NCI-H460 (cell line): ENCODE results near the gene FLT3. TPM values are rescaled to one million over a fixed set of nuclear protein-coding genes. Genes with fewer than 3 reads are reported as not detected.
"Not testable (repeated sequence)": the region's sequence is repeated elsewhere in the genome, so short reads cannot be mapped to it uniquely, and the experiment has no call there.

ENCODE experiments used
- DNase-seq: peaks from one replicate; pipeline ENCODE4 v3.0.0-alpha.2; 2016; ENCODE audit warnings: low read depth; ENCODE audit errors: extremely low read depth
- total RNA-seq: library from RNA; depleted of rRNA; stranded (reverse); fragments of >200 nt; shearing (Covaris generic); gene quantifications from 2 replicates; pipeline ENCODE4 v1.2.3, GENCODE V29; 2014

The FLT3 gene
- total RNA-seq, 1 experiment from 2014 or later = not detected

- not testable (repeated sequence) for DNase-seq
Measured at GRCh38 chr13:28101886-28102285, 1.5 kb upstream of the FLT3 start.

GRCh38 chr13:28099396-28100149 is 803 bp downstream of the FLT3 start:
- DNase-seq = no peak

GRCh38 chr13:28097503-28097902 is 2.9 kb downstream of the FLT3 start:
- no peak for DNase-seq

- no peak for DNase-seq
Measured at GRCh38 chr13:28094306-28094705, 6.1 kb downstream of the FLT3 start.

GRCh38 chr13:28093881-28094280 is 6.5 kb downstream of the FLT3 start:
- DNase-seq = no peak

GRCh38 chr13:28092431-28092830 is 7.9 kb downstream of the FLT3 start:
- no peak for DNase-seq

- DNase-seq = no peak
Measured at GRCh38 chr13:28089065-28089464, 11.3 kb downstream of the FLT3 start.

GRCh38 chr13:28077820-28078219 is 22.6 kb downstream of the FLT3 start:
- DNase-seq = not testable (repeated sequence)

GRCh38 chr13:28077231-28077630 is 23.1 kb downstream of the FLT3 start:
- no peak for DNase-seq

GRCh38 chr13:28071424-28071823 is 29.0 kb downstream of the FLT3 start:
- no peak for DNase-seq

GRCh38 chr13:28067491-28067890 is 32.9 kb downstream of the FLT3 start:
- no peak for DNase-seq

GRCh38 chr13:28058866-28059613 is 41.3 kb downstream of the FLT3 start:
- peak; percentile 18 for DNase-seq

GRCh38 chr13:28056970-28057712 is 43.2 kb downstream of the FLT3 start:
- DNase-seq = no peak

- DNase-seq = no peak
Measured at GRCh38 chr13:28056426-28056825, 44.0 kb downstream of the FLT3 start.

GRCh38 chr13:28055357-28055756 is 45.0 kb downstream of the FLT3 start:
- DNase-seq = no peak

GRCh38 chr13:28052945-28053344 is 47.4 kb downstream of the FLT3 start:
- DNase-seq = no peak

- no peak for DNase-seq
Measured at GRCh38 chr13:28049880-28050875, 50.2 kb downstream of the FLT3 start.

GRCh38 chr13:28049215-28049614 is 51.2 kb downstream of the FLT3 start:
- no peak for DNase-seq

- no peak for DNase-seq
Measured at GRCh38 chr13:28048768-28049167, 51.6 kb downstream of the FLT3 start.

- no peak for DNase-seq
Measured at GRCh38 chr13:28047757-28048388, 52.5 kb downstream of the FLT3 start.
